Astrocyte of the cerebellum (primary cell): ENCODE measurements around the gene DACT2.
A peak's percentile ranks its signal among the peaks of the same experiment; 100 is the strongest.
"Not testable (repeated sequence)": the region's sequence is repeated elsewhere in the genome, so short reads cannot be mapped to it uniquely, and the experiment has no call there.

Source experiments
- DNase-seq: peaks from one replicate; pipeline ENCODE4 v3.0.0-alpha.2; 2011; ENCODE audit warnings: low read depth
- H3K4me3 ChIP-seq: 2 replicates; pipeline ENCODE4 v1.5.1; 2011; ENCODE audit warnings: mild to moderate bottlenecking, low read depth, low read length, moderate library complexity
- CTCF ChIP-seq: IDR thresholded peaks from 2 replicates; pipeline ENCODE4 v1.5.1; 2012; ENCODE audit warnings: low read length, low read depth, moderate library complexity, mild to moderate bottlenecking; ENCODE audit errors: missing control alignments
- in situ Hi-C: cut with HindIII; loops from 2 replicates; pipeline ENCODE4 v1.10.0; 2017; ENCODE audit warnings: low sequenced_read_pairs

DACT2 gene

GRCh38 chr6:168315596-168315995 is 4.0 kb downstream of the DACT2 start:
- no peak overlapping the region for H3K4me3 ChIP-seq
- no peak for TF ChIP-seq CTCF
- in situ Hi-C loops = no loop called here
- DNase-seq = no peak

DNA sequence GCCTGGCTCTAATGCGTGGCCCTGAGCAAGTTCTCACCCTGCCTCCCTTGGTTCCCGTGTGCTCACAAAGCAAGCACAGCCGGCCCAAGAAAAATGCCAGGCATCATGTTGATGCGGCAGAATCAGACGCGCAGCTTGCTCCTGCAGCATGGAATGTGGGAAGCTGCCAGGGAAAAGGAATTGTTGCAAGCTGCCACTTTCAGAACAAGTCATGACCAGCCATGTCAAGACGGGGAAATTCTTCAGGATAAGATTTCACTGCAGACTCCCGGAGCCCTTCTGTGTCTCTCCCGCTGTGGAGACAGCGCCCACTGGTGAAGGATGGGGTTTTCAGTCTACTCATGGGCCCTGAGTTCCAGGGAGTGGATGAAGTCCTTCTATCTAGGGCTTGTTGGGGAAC is 4.6 kb downstream of the DACT2 start:
- DNase-seq = no peak
- TF ChIP-seq CTCF = peak; percentile 15
- H3K4me3 ChIP-seq = no peak overlapping the region
- in situ Hi-C loops = no loop called here

DNA sequence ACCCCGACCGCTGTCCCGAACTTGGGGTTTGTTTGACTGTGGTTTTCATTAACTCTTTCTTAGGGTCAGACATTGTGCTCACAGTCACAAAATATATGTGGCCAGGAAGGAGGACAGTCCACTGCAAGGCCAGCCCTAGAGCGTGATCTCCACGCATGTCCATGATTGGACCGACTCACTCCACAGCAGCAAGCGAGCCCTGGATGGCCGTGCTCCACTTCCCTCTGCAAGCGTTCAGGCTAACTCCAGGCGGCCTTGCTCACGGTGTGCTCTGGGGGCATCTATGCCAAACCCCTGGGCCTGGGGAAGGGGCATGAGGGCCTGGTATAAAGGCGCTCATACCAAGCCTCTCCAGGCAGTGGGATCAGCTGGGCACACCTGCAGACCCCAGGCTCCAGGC is 5.6 kb downstream of the DACT2 start:
- in situ Hi-C loops = no loop called here
- TF ChIP-seq CTCF = no peak
- DNase-seq = no peak
- H3K4me3 ChIP-seq = no peak overlapping the region

DNA sequence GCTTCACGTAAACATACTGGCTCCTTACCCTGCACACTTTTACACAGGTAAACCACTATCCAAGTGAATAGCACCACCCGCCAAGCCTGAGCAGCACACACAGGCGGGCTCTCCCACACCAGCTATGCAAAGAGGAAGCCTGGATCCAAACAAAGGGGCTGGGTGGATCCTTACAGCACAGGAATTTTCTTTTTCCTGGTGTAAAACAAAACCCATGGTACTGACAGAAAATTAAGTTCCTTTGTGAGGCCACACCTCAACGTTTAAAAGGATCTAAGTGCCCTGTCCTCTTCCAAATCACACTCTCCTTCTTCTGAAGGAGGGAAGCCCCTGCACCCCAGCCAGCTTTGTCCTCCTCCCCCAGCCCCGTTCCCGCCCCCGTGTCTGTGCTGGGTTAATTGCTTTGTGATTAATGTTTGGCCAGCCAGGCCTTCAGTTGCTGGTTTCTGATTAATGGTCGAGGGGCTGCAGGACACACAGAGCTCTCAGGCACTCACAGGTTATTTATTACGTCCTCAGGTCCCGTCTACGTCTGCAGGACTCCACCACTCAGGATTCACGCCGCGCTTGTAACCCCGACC is 6.1 kb downstream of the DACT2 start:
- H3K4me3 ChIP-seq = no peak overlapping the region
- no peak for DNase-seq
- no peak for TF ChIP-seq CTCF
- in situ Hi-C loops = no loop called here

- in situ Hi-C loops, H3K4me3 ChIP-seq: not testable (repeated sequence)
Measured at GRCh38 chr6:168312125-168312507, 7.5 kb downstream of the DACT2 start.

GRCh38 chr6:168311410-168312124 is 8.0 kb downstream of the DACT2 start:
- no peak overlapping the region for H3K4me3 ChIP-seq
- in situ Hi-C loops = no loop called here
- no peak for DNase-seq
- no peak for TF ChIP-seq CTCF

More at GRCh38 chr6:168312125-168312507, 7.5 kb downstream of the DACT2 start:
- DNase-seq = not testable (repeated sequence)

GRCh38 chr6:168310945-168311344 is 8.6 kb downstream of the DACT2 start:
- in situ Hi-C loops = no loop called here
- DNase-seq = no peak

More at GRCh38 chr6:168310945-168311344, 8.6 kb downstream of the DACT2 start:
- no peak overlapping the region for H3K4me3 ChIP-seq
- TF ChIP-seq CTCF = no peak
